Measurements from ENCODE around the gene SPEM3.

SPEM3 gene

GRCh38 chr17:7428557-7428956 lies at the start of gene SPEM3:
Gene SPEM3 (plus strand): TSS chr17:7428857. CDS start chr17:7428903, 46 bp downstream.
- DNase-seq: no peak

GRCh38 chr17:7379134-7379533 lies 49.5 kb upstream of the SPEM3 start:
- no peak for DNase-seq

GRCh38 chr17:7380321-7380720 lies 48.3 kb upstream of the SPEM3 start:
- no peak for DNase-seq

- DNase-seq: no peak
These were observed 47.6 kb upstream of the SPEM3 start, which contains the start of gene TNK1 for GRCh38 chr17:7380855-7381683. Gene TNK1 (plus strand): TSS chr17:7381089. CDS start chr17:7382927, 1,838 bp downstream.

- DNase-seq: no peak
These were observed 45.8 kb upstream of the SPEM3 start for GRCh38 chr17:7382901-7383300.

- DNase-seq: no peak
These were observed 45.3 kb upstream of the SPEM3 start for GRCh38 chr17:7383371-7383741.

GRCh38 chr17:7383742-7384488 lies 44.7 kb upstream of the SPEM3 start:
- DNase-seq: no peak

- no peak for DNase-seq
These were observed 44.1 kb upstream of the SPEM3 start for GRCh38 chr17:7384489-7385081.

- no peak for DNase-seq
These were observed 39.8 kb upstream of the SPEM3 start for GRCh38 chr17:7388856-7389255.

GRCh38 chr17:7389924-7390910 lies 38.4 kb upstream of the SPEM3 start:
- DNase-seq: no peak

- no peak for DNase-seq
These were observed 37.4 kb upstream of the SPEM3 start for GRCh38 chr17:7391307-7391706.

GRCh38 chr17:7392696-7393612 lies 35.7 kb upstream of the SPEM3 start:
- no peak for DNase-seq

GRCh38 chr17:7393613-7394451 lies 34.8 kb upstream of the SPEM3 start:
- no peak for DNase-seq

GRCh38 chr17:7394452-7395191 lies 34.0 kb upstream of the SPEM3 start, which contains the start of gene PLSCR3:
Gene PLSCR3 (minus strand): TSS chr17:7394525. CDS start chr17:7394110, 415 bp downstream.
- peak; percentile 53 for DNase-seq

- no peak for DNase-seq
These were observed 32.5 kb upstream of the SPEM3 start for GRCh38 chr17:7396147-7396546.

- no peak for DNase-seq
These were observed 30.0 kb upstream of the SPEM3 start for GRCh38 chr17:7398612-7399011.

GRCh38 chr17:7403043-7403726 lies 25.5 kb upstream of the SPEM3 start:
- DNase-seq: no peak

- DNase-seq: no peak
These were observed 25.0 kb upstream of the SPEM3 start for GRCh38 chr17:7403727-7403976.
